Muscle of leg (tissue), 11 donors: ENCODE results near the gene SWAP70. TPM values are rescaled to one million over a fixed set of nuclear protein-coding genes. Genes with fewer than 3 reads are reported as not detected.

Source experiments
- DNase-seq: peaks from one replicate; pipeline ENCODE4 v3.0.0; 2013
- H3K27ac ChIP-seq: one replicate; pipeline ENCODE4 v1.5.1; 2013; ENCODE audit warnings: mild to moderate bottlenecking, low read length, control low read depth
- H3K27me3 ChIP-seq: one replicate; pipeline ENCODE4 v1.6.1; 2013; ENCODE audit warnings: low read length; ENCODE audit not compliant: control insufficient read depth, insufficient read depth
- H3K36me3 ChIP-seq: one replicate; pipeline ENCODE4 v1.6.1; 2013; ENCODE audit warnings: low read length; ENCODE audit not compliant: control insufficient read depth, insufficient read depth
- H3K4me1 ChIP-seq: one replicate; pipeline ENCODE4 v1.6.1; 2013; ENCODE audit warnings: low read length; ENCODE audit not compliant: control insufficient read depth, insufficient read depth
- H3K4me3 ChIP-seq: one replicate; pipeline ENCODE4 v1.5.1; 2013; ENCODE audit warnings: low read length, control low read depth
- H3K9me3 ChIP-seq: replicated peaks from 2 replicates; pipeline ENCODE4 v1.6.1; 2013; ENCODE audit warnings: low read depth, low read length; ENCODE audit not compliant: control insufficient read depth
- WGBS: methylation state at CpG from one replicate; pipeline ENCODE4 v1.1.5; 2013; ENCODE audit warnings: missing lambda C conversion rate; ENCODE audit not compliant: insufficient coverage; 5-methylcytosine and 5-hydroxymethylcytosine counted together
- polyA plus RNA-seq, 8 donors: library from polyadenylated mRNA; unstranded; fragments of 120-200 nt; gene quantifications; one replicate each; pipeline versions ENCODE4 v1.2.1 to v1.2.3, GENCODE V29; 2013; ENCODE audit warnings: inconsistent platforms in 1 of 8, low replicate concordance in 1 of 8; ENCODE audit not compliant: insufficient read length in 8 of 8, insufficient read depth in 1 of 8
- total RNA-seq: library from RNA; stranded (reverse); fragments of 120-200 nt; gene quantifications from one replicate; pipeline ENCODE4 v1.2.4, GENCODE V29; 2013

Gene SWAP70
- total and polyA plus RNA-seq, 9 donors, result 9.1 to 18.5 (median 12.4) TPM

DNA sequence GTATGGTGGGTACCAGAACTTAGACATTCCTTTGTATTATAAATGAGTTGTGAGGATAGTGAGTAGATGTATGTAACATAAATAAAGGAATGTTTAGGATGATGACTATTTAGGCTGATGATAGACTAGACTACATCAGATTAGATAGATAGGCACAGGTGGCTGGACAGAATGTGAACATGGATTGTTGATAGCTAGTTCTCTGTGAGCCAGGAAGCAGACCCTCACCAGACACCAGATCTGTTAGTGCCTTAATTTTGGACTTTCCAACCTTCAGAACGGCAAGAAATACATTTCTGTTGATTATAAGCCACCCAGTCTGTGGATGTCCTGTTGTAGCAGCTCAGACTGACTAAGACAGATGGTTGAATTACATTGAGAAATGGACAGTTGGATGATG, 99.4 kb downstream of the SWAP70 start:
- peaks cover 74% of the 10 kb centered on the region for H3K4me1 ChIP-seq
- no peaks in the 10 kb centered on the region for H3K27me3 ChIP-seq
- no peak for DNase-seq
- no peak overlapping the region for H3K4me3 ChIP-seq
- no peaks in the 10 kb centered on the region for H3K9me3 ChIP-seq
- no CpG with 5 or more reads among the region's 1 CpG for WGBS
- peak overlapping the region; percentile 29 for H3K27ac ChIP-seq
- no peaks in the 10 kb centered on the region for H3K36me3 ChIP-seq

DNA sequence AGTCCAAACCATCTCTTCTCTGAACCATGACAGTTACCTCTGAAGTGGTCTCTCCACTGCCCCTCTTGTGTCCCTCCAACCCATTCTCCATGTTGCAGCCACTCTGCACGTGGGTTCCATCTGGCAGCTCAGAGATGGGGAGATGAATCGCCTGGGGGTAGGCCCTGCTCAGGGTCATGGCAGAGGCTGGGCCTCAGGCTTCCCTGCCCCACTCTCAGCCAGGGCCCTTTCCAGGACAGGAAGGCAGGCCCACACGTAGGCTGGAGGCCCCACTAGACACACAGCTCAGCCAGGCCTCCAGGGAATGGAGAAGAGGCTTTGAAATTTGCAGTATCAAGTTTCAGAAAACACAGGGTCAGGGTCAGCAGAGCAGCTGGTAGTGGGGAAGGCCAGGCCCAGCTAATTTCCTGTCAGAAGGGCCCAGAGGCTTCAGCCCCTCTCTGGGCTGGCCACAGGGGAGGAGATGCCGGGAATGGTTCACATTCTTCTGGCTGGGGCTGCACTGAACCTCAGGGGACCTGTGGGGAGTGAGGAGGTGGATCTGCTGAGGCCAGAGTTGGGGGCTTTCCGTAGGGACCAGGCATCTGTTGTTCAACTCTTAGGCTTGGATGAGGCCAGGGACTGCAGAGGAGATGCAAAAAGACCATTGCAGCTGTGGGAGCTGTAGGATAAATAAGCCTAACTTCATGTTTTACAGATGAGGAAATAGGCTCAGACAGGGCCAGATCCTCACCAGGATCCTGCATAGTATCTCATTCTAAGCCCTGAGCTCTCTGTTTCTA, 101.6 kb downstream of the SWAP70 start:
- H3K27me3 ChIP-seq, result no peaks in the 10 kb centered on the region

DNA sequence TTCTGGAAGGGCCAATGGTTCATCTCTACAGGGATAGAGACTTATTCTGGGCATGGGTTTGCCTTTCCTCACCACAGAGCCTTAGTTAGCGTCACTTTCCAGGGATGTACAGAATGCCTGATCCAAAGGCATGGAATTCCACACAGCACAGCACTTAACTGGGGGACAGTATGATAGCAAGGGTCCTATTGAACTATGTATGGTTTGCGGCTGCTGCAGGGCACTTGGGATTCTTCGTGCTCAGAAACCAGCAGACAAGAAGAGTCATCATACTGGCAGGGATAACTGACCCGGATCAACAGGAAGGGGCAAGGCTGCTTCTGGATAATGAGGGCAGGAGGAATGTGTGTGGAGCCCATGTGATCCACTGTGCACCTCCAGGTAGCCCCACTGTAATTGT, 105.7 kb downstream of the SWAP70 start:
- 92% methylated on average over 3 of the region's 4 CpGs for WGBS
- H3K4me3 ChIP-seq, result no peak overlapping the region
- DNase-seq, result no peak

More for the DNA sequence above, 101.6 kb downstream of the SWAP70 start:
- Histone ChIP-seq H3K36me3 (peaks cover 2% of the 10 kb centered on the region), H3K27ac (peak overlapping the region; percentile 83), H3K4me3 (no peak overlapping the region), H3K9me3 (no peaks in the 10 kb centered on the region), H3K4me1 (peaks cover 71% of the 10 kb centered on the region)
- DNase-seq, result peak; percentile 97
- WGBS, result 0% methylated on average over 2 of the region's 5 CpGs

GRCh38 chr11:9771071-9771511, 107.2 kb downstream of the SWAP70 start:
- Histone ChIP-seq H3K9me3 (no peaks in the 10 kb centered on the region), H3K36me3 (peaks cover 5% of the 10 kb centered on the region), H3K4me1 (peaks cover 48% of the 10 kb centered on the region), H3K27me3 (no peaks in the 10 kb centered on the region), H3K27ac (peak overlapping the region; percentile 10), H3K4me3 (no peak overlapping the region)
- peak; percentile 71 for DNase-seq
- WGBS, result no CpG with 5 or more reads among the region's 1 CpG

More for the DNA sequence above, 105.7 kb downstream of the SWAP70 start:
- H3K27ac ChIP-seq, result no peak overlapping the region
- H3K27me3 ChIP-seq, result no peaks in the 10 kb centered on the region
- peaks cover 61% of the 10 kb centered on the region for H3K4me1 ChIP-seq
- no peaks in the 10 kb centered on the region for H3K9me3 ChIP-seq
- peaks cover 5% of the 10 kb centered on the region for H3K36me3 ChIP-seq

GRCh38 chr11:9772218-9772617, 108.3 kb downstream of the SWAP70 start:
- Histone ChIP-seq H3K36me3 (peaks cover 5% of the 10 kb centered on the region), H3K4me3 (no peak overlapping the region), H3K27me3 (no peaks in the 10 kb centered on the region), H3K9me3 (no peaks in the 10 kb centered on the region), H3K27ac (no peak overlapping the region), H3K4me1 (peaks cover 37% of the 10 kb centered on the region)
- WGBS, result 100% methylated on average over 1 of the region's 4 CpGs
- DNase-seq, result no peak

GRCh38 chr11:9773524-9773923, 109.6 kb downstream of the SWAP70 start:
- no CpG with 5 or more reads among the region's 2 CpGs for WGBS
- no peak overlapping the region for H3K4me3 ChIP-seq
- H3K9me3 ChIP-seq, result no peaks in the 10 kb centered on the region
- DNase-seq, result no peak
- H3K4me1 ChIP-seq, result peaks cover 26% of the 10 kb centered on the region
- no peak overlapping the region for H3K27ac ChIP-seq
- H3K36me3 ChIP-seq, result peaks cover 5% of the 10 kb centered on the region
- no peaks in the 10 kb centered on the region for H3K27me3 ChIP-seq

GRCh38 chr11:9774109-9774508, 110.2 kb downstream of the SWAP70 start:
- H3K27me3 ChIP-seq, result no peaks in the 10 kb centered on the region
- no peak overlapping the region for H3K27ac ChIP-seq
- H3K4me1 ChIP-seq, result peaks cover 24% of the 10 kb centered on the region

GRCh38 chr11:9774591-9775397, 110.9 kb downstream of the SWAP70 start:
- Histone ChIP-seq H3K9me3 (no peaks in the 10 kb centered on the region), H3K4me3 (no peak overlapping the region), H3K4me1 (peaks cover 19% of the 10 kb centered on the region), H3K27me3 (no peaks in the 10 kb centered on the region), H3K27ac (no peak overlapping the region), H3K36me3 (peaks cover 12% of the 10 kb centered on the region)
- peak; percentile 22 for DNase-seq
- WGBS, result 73% methylated on average over 1 of the region's 6 CpGs

More at GRCh38 chr11:9774109-9774508, 110.2 kb downstream of the SWAP70 start:
- Histone ChIP-seq H3K36me3 (peaks cover 5% of the 10 kb centered on the region), H3K4me3 (no peak overlapping the region), H3K9me3 (no peaks in the 10 kb centered on the region)
- no peak for DNase-seq

- Histone ChIP-seq H3K4me1 (peaks cover 13% of the 10 kb centered on the region), H3K36me3 (peaks cover 15% of the 10 kb centered on the region), H3K4me3 (no peak overlapping the region), H3K9me3 (no peaks in the 10 kb centered on the region), H3K27ac (no peak overlapping the region), H3K27me3 (no peaks in the 10 kb centered on the region)
- no CpG with 5 or more reads among the region's 2 CpGs for WGBS
- DNase-seq, result no peak
Measured at GRCh38 chr11:9775398-9775779, 111.5 kb downstream of the SWAP70 start.

DNA sequence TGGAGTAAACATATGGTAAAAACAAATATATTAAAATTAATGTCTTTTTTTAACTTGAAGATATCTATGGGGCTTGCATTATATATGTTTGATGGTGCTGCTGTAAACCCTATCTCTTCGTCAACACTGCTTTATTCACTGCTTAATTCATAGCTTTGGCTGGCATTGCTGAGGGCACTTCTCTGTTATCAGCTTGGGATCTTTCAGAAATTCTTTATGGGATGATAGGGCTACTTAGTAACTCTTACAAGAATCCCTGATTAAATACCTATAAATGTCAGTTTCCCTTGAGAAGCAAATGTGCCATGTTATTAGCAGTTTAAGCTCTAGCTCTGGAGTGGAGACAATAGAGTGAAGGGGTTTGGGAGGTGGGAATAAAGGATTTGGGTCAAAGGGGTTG, 112.3 kb downstream of the SWAP70 start:
- no peaks in the 10 kb centered on the region for H3K9me3 ChIP-seq
- H3K4me3 ChIP-seq, result no peak overlapping the region
- H3K4me1 ChIP-seq, result peaks cover 8% of the 10 kb centered on the region
- no peaks in the 10 kb centered on the region for H3K27me3 ChIP-seq
- peaks cover 22% of the 10 kb centered on the region for H3K36me3 ChIP-seq
- DNase-seq, result no peak
- no peak overlapping the region for H3K27ac ChIP-seq
- WGBS, result no CpG with 5 or more reads among the region's 1 CpG
